Right lung (tissue), 5 donors: Measurements from ENCODE around the gene NCS1. TPM values are rescaled to one million over a fixed set of nuclear protein-coding genes. Genes with fewer than 3 reads are reported as not detected.

ENCODE experiments used
- DNase-seq, 2 donors: peaks; one replicate each; pipeline ENCODE4 v3.0.0-alpha.2; 2013
- polyA plus RNA-seq, 5 donors: library from polyadenylated mRNA; unstranded; fragments of 120-200 nt; gene quantifications; one replicate each; pipeline versions ENCODE4 v1.2.1 to v1.2.3, GENCODE V29; 2013; ENCODE audit warnings: inconsistent platforms in 1 of 5, low replicate concordance in 1 of 5; ENCODE audit not compliant: insufficient read length in 5 of 5, insufficient read depth in 1 of 5

NCS1 gene
- polyA plus RNA-seq, 5 donors: 16.6 to 27.7 (median 20.8) TPM

- no peak for DNase-seq
Observed at GRCh38 chr9:130174025-130174424, 1.8 kb downstream of the NCS1 start.

DNA sequence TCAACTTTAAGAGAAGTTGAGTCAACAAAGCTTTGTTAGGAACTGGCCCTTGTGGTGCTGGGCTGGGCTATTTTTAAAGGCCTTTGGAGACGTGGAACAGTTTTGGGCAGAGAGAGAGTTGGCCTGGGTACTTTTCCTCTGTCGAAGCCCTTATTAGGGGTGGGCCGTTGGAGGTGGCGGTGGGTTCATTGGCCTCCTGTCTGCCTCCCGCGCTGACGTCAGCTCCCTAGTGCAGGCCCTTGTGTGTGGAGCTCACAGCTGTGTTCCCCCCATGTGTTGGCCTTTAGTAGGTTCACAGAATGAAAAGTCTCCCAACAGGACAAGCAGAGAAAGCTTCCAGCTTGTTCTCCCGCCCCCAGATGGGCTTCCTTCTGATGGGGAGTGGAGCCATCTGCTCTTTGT lies 2.7 kb downstream of the NCS1 start:
- no peak for DNase-seq

DNA sequence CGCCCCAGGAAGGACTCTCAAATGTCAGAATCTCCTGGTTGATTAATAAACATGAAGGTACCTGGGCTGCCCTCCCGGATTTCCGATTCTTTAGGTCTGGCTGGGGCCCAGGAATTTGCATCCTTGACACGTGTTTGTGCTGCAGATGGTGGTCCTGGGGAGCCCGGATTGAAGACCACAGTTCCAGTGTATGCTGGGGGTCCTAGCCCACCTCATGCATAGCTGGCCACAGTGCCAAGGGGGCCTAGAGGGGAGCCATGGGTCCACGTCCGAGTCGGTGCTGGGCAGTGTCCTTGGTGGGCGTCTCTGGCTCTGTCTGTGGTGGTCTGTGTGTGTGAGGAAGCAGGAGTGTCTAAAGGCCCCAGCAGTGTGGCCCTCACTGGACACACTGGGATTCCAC lies 3.2 kb downstream of the NCS1 start:
- no peak for DNase-seq

GRCh38 chr9:130176760-130177159 lies 4.6 kb downstream of the NCS1 start:
- no peak for DNase-seq

DNA sequence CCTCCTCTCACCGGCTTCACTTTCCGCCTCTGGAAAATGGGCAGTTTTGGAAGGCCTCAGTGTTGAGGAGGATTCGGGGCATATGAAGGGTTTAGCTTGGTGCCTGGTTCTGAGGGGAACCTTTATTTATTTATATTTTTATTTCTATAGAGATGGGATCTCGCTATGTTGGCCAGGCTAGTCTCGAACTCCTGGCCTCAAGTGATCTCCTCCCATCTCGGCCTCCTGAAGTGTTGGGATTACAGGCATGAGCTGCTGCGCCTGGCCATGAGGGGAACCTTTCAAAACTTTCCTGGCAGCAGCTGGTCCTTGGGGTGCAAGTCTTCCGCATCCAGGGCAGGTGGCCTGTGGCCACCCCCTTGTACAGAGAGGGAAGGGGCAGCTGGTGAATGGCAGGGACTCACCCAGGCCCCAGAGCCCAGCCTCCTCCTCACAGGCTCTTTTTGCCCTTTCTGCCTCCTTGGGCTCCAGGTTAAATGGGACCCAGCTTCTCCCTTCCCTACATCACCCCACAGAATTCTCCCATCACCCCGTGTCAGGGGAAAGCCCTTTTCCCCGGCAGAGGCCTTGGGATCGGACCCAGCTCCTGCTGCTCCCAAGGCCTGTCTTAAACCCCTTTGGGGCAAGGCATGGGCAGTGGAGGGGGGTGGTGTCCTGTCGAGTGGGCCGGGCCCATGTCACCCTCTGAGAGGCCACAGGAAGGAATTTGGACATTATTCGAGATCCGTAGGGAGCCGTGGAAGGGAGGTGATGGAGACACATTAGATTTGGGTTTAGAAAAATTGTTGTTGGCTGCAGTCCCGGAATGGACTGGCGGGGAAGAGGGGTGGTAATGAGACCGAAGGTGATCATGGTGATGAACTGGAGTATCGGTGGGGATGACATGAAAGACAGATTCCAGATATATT lies 5.9 kb downstream of the NCS1 start:
- DNase-seq: no peak

- no peak for DNase-seq
Observed at GRCh38 chr9:130179331-130179907, 7.2 kb downstream of the NCS1 start.

- no peak for DNase-seq
Observed at GRCh38 chr9:130180516-130180915, 8.3 kb downstream of the NCS1 start.

DNA sequence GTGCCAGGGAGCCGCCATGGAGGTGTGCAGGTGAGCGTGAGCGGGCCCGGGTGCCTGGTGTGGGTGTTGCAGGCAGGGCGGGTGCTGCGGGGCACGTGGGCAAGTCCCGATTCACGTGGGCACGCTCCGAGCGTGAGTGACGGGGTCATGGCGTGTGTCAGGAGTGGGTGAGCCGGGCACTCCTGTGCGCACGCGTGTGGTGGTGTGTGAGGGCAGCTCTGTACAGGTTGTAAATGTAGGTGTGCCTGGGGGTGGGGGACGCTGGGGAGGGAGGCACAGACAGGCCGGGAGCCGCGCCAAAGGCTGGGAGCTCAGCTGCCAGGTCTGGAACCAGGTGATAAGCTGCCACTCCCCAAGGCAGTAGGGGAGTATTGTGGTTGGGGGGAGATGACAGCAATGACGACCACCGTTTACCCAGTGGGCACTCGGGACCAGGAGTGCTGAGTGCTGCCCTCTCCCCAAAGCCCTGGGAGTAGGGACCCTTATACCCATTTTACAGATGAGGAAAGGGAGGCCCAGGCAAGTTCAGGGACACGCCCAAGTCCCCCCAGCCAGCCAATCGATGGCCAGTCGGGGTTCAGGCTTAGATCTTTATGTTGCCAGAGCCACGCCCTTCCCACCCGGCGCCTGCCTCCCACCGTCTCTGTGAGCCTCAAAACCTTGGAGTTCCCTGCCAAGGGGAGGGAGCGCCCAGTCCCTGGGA lies 9.6 kb downstream of the NCS1 start:
- no peak for DNase-seq

GRCh38 chr9:130182381-130182909 lies 10.2 kb downstream of the NCS1 start:
- DNase-seq: no peak

- no peak for DNase-seq
Observed at GRCh38 chr9:130183133-130183762, 11.0 kb downstream of the NCS1 start.

DNA sequence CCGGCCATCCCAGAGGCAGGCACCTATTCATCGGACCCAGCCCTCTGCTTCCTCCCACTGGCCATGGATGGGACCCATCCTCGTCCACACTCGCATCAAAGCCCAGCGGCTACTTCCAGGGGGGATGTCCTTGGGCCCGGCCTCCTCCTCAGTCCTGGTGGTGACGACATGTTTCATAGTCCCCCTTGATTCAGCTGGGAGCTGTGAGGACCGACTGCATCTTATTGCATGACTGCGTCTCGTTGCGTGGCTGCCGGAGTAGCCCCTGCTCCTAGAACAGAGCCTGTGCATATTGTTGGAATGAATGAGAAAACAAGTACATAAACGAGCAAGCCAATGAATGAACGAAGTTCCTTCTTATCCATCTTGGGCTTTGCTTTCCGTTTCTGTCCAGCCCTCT lies 12.8 kb downstream of the NCS1 start:
- DNase-seq: no peak

DNA sequence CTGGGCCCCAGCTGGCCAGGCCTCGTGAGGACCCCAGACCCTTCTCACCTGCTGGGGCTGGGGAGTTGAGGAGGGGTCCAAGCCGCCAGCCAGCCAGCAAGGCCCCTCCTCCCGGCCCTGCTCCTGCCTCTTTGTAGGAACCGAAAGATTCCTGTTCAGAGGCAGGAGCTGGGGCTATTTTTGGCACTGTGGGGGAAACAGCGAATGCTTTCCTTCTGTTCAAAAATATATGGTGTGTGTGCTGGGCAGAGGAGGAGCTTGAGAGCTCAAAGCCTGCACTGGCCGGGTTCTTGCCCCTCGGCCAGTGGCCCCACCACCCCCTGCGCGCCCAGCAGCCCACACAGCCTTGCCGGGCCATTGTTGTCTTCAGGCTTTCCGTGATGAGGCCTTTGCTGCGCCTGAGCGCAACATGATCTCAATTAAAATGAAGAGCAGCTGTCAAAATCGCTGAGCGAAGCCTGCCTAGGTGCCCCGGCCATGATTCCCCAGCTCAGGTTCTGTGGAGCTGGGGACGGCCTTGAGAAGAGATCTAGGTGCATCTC lies 13.4 kb downstream of the NCS1 start:
- no peak for DNase-seq

- DNase-seq: no peak
Observed at GRCh38 chr9:130186051-130186450, 13.8 kb downstream of the NCS1 start.

DNA sequence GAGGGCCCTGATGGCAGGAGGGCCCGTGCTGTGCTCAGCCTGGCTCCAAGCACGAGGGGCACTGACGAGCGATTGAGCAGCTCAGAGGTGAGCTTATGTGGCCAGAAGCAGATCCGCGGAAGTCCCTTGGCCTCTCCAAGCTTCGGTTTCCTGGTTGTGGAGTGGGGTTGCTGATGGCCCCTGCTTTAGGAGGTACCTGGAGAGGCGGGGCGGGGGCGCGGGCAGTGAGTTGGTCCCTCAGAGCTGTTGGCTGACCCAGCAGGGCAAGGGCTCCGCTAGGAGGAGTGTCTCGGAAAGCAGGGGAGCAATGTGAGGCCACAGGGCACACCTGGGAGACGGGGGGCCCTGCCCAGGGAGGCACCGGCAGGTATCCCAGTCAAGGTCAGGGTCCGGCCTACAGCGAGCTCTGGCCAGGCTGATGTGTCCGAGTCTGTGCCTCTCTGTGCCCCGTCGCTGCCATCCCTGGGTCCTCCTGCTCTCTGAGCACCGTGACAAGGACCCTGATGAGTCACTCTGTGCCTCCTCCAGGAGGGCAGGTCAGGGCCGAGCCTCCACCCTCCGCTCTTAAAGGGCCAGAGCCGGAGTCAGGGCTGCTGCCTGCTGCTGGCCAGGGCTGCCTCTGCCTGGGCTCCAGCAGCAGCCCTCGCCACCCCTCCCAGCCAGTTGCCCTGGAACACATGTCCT lies 14.8 kb downstream of the NCS1 start:
- no peak for DNase-seq

DNA sequence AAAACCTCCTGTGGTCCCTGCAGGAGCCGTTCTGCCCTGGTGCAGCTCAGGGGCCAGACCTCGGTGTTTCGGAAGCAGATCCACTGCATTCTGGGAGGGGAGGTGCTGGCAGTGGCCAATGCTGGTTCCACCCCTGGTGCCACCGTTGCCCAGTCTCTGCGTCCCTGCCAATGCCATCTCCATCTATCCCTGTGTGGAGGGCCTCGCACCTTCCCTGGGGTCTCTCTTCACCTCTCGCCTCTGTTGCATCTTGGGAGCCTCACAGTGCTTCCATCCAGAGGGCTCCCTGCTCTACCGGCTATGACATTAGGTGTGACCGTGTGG lies 15.3 kb downstream of the NCS1 start:
- no peak for DNase-seq

DNA sequence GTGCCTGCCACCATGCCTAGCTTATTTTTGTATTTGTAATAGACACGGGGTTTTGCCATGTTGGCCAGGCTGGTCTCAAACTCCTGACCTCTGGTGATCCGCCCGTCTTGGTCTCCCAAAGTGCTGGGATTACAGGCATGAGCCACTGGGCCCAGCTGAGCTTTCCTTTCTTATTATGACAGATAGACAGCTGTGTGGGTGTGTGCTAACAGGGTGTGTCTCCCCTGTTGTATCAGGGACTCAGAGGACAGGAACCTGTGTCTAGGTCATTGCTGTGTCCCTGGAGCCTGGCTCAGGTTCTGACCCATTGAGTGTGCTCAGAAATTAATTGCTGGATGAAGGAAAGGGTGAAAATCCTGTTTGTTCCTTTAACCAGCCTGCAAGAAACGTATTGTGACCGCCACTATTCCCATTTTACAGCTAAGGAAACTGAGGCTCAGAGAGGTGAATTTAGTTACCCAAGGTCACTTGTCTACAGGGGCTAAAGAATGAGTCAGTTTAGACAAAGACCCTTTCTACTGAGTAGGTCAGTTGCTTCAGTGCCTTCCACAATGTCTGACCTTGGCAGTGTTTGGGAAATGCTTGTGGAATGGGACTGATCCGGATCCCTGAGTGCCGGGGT lies 16.8 kb downstream of the NCS1 start:
- DNase-seq: no peak

DNA sequence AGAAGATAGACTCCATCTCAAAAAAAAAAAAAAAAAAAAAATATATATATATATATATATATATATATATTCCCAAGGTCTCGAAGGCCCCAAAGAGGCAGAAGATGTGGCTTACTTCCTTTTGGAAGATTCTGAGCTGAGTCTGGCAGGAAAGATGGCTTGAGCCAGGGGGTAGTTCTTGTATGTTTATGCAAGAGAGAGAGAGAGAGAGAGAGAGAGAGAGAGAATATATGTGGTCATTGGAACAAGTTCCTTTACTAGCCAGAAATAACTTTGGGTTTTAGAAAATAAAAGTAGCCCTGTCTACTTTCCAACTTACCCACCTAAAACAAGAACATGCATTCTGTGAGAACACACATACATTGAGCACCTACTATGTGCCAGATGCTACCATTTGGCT lies 17.6 kb downstream of the NCS1 start:
- DNase-seq: no peak

- DNase-seq: no peak
Observed at GRCh38 chr9:130191068-130191748, 19.0 kb downstream of the NCS1 start.

DNA sequence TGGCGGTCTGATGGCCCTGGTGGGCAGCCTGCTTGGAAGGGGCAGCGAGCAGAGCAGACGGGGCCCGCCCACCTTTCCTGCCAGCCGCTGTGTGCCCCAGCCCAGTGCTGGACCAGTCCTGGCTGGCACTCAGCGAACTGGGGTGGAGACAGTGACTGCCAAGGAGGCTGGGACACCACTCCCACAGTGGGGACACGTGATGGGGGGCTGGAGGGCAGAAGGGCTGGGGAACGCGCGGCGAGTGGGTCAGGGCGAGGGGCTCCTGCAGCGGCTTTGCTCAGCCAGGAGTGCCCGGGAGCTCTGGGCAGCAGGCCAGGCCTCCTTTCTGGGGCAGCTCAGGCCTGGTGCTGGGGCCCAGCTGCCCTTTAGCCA lies 19.5 kb downstream of the NCS1 start:
- no peak for DNase-seq

GRCh38 chr9:130192382-130192999 lies 20.3 kb downstream of the NCS1 start:
- no peak for DNase-seq
